Measurements from ENCODE around the gene WWOX.

The WWOX gene

GRCh38 chr16:78535098-78535497 lies 435.6 kb downstream of the WWOX start:
- DNase-seq (ENCODE audit: low spot score): no peak

GRCh38 chr16:78537511-78537910 lies 438.1 kb downstream of the WWOX start:
- DNase-seq (ENCODE audit: low spot score): no peak

- no peak for DNase-seq (ENCODE audit: low spot score)
Observed at GRCh38 chr16:78538292-78538691, 438.8 kb downstream of the WWOX start.

GRCh38 chr16:78538919-78539318 lies 439.5 kb downstream of the WWOX start:
- DNase-seq (ENCODE audit: low spot score): no peak

- no peak for DNase-seq (ENCODE audit: low spot score)
Observed at GRCh38 chr16:78542419-78542818, 443.0 kb downstream of the WWOX start.

GRCh38 chr16:78543023-78543422 lies 443.6 kb downstream of the WWOX start:
- DNase-seq (ENCODE audit: low spot score): no peak

- no peak for DNase-seq (ENCODE audit: low spot score)
Observed at GRCh38 chr16:78549366-78549765, 449.9 kb downstream of the WWOX start.

- DNase-seq (ENCODE audit: low spot score): no peak
Observed at GRCh38 chr16:78551487-78552085, 452.1 kb downstream of the WWOX start.

GRCh38 chr16:78552106-78552675 lies 452.7 kb downstream of the WWOX start:
- no peak for DNase-seq (ENCODE audit: low spot score)

- DNase-seq (ENCODE audit: low spot score): no peak
Observed at GRCh38 chr16:78552716-78553115, 453.3 kb downstream of the WWOX start.

GRCh38 chr16:78553268-78554039 lies 454.0 kb downstream of the WWOX start:
- DNase-seq (ENCODE audit: low spot score): no peak

GRCh38 chr16:78556421-78556820 lies 457.0 kb downstream of the WWOX start:
- no peak for DNase-seq (ENCODE audit: low spot score)

- DNase-seq (ENCODE audit: low spot score): no peak
Observed at GRCh38 chr16:78560997-78561396, 461.5 kb downstream of the WWOX start.

- no peak for DNase-seq (ENCODE audit: low spot score)
Observed at GRCh38 chr16:78562111-78562510, 462.7 kb downstream of the WWOX start.

GRCh38 chr16:78562650-78563049 lies 463.2 kb downstream of the WWOX start:
- no peak for DNase-seq (ENCODE audit: low spot score)

- no peak for DNase-seq (ENCODE audit: low spot score)
Observed at GRCh38 chr16:78563905-78564304, 464.5 kb downstream of the WWOX start.

- no peak for DNase-seq (ENCODE audit: low spot score)
Observed at GRCh38 chr16:78566397-78567073, 467.1 kb downstream of the WWOX start.

- no peak for DNase-seq (ENCODE audit: low spot score)
Observed at GRCh38 chr16:78570399-78571141, 471.1 kb downstream of the WWOX start.

GRCh38 chr16:78571434-78571833 lies 472.0 kb downstream of the WWOX start:
- DNase-seq (ENCODE audit: low spot score): no peak

GRCh38 chr16:78571898-78572358 lies 472.5 kb downstream of the WWOX start:
- DNase-seq (ENCODE audit: low spot score): no peak

- DNase-seq (ENCODE audit: low spot score): no peak
Observed at GRCh38 chr16:78574571-78574970, 475.1 kb downstream of the WWOX start.

GRCh38 chr16:78576941-78577340 lies 477.5 kb downstream of the WWOX start:
- no peak for DNase-seq (ENCODE audit: low spot score)
